PC-9 (cell line): ENCODE data around the gene TRIML2.

ENCODE experiments used
- CTCF ChIP-seq: fragments of 200-600 bp; sonication (generic); conservative IDR thresholded peaks from 2 replicates; pipeline ENCODE4 v1.6.1; 2017; ENCODE audit warnings: mixed run types, antibody characterized with exemption, mild to moderate bottlenecking, moderate library complexity
- EZH2 ChIP-seq: fragments of 200-600 bp; sonication (generic); IDR thresholded peaks from 2 replicates; pipeline ENCODE4 v1.8.0; 2017; ENCODE audit warnings: antibody characterized with exemption, low read depth

GRCh38 chr4:188053302-188053701, 56.1 kb downstream of the TRIML2 start:
- no peak for TF ChIP-seq CTCF
- TF ChIP-seq EZH2 = no peak
